HepG2 (cell line): ENCODE results near the gene MAP3K1. TPM values are rescaled to one million over a fixed set of nuclear protein-coding genes. Genes with fewer than 3 reads are reported as not detected.

Experiments
- SALL1 ChIP-seq: sonication (generic); formaldehyde crosslinking; IDR thresholded peaks from 2 replicates; pipeline ENCODE4 v1.8.0; 2022; ENCODE audit warnings: mild to moderate bottlenecking, missing genetic modification reagents
- SP1 ChIP-seq, 2 experiments: fragments of 450-650 bp in 1 of 2; sonication (generic) in 1 of 2; formaldehyde crosslinking in 1 of 2; IDR thresholded peaks; 2 replicates each; pipeline versions ENCODE4 v1.4.0 to v1.6.1; 2016 to 2020; ENCODE audit warnings: missing genetic modification reagents in 1 of 2
- THAP11 ChIP-seq: IDR thresholded peaks from 2 replicates; pipeline ENCODE4 v1.6.1; 2016; ENCODE audit warnings: missing biosample characterization, missing genetic modification reagents
- TRAFD1 ChIP-seq: sonication (generic); formaldehyde crosslinking; IDR thresholded peaks from 2 replicates; pipeline ENCODE4 v1.5.1; 2020; ENCODE audit warnings: missing genetic modification reagents, mild to moderate bottlenecking, borderline replicate concordance
- ZBTB1 ChIP-seq: sonication (generic); formaldehyde crosslinking; IDR thresholded peaks from 2 replicates; pipeline ENCODE4 v1.4.0; 2020; ENCODE audit warnings: missing genetic modification reagents, borderline replicate concordance
- ZFP91 ChIP-seq: sonication (generic); formaldehyde crosslinking; IDR thresholded peaks from 2 replicates; pipeline ENCODE4 v1.9.0; 2022; ENCODE audit warnings: missing genetic modification reagents, mild to moderate bottlenecking, borderline replicate concordance
- ZIK1 ChIP-seq: sonication (generic); formaldehyde crosslinking; IDR thresholded peaks from 2 replicates; pipeline ENCODE4 v1.5.0; 2020; ENCODE audit warnings: mild to moderate bottlenecking, low read depth, missing genetic modification reagents, borderline replicate concordance
- ZNF530 ChIP-seq: sonication (generic); formaldehyde crosslinking; IDR thresholded peaks from 2 replicates; pipeline ENCODE4 v1.5.0; 2020; ENCODE audit warnings: low read depth, mild to moderate bottlenecking, missing genetic modification reagents
- ZNF746 ChIP-seq: sonication (generic); formaldehyde crosslinking; IDR thresholded peaks from 2 replicates; pipeline ENCODE4 v1.8.0; 2022; ENCODE audit warnings: mild to moderate bottlenecking, missing genetic modification reagents
- ZNF749 ChIP-seq: sonication (generic); formaldehyde crosslinking; IDR thresholded peaks from 2 replicates; pipeline ENCODE4 v1.8.0; 2022; ENCODE audit warnings: mild to moderate bottlenecking, missing genetic modification reagents, moderate library complexity, borderline replicate concordance
- ZNF788 ChIP-seq: sonication (generic); formaldehyde crosslinking; IDR thresholded peaks from 2 replicates; pipeline ENCODE4 v1.5.0; 2020; ENCODE audit warnings: mild to moderate bottlenecking, missing genetic modification reagents, borderline replicate concordance
- ZNF850 ChIP-seq: sonication (generic); formaldehyde crosslinking; conservative IDR thresholded peaks from 2 replicates; pipeline ENCODE4 v1.9.0; 2021; ENCODE audit warnings: mild to moderate bottlenecking, missing genetic modification reagents
- polyA plus RNA-seq, 8 experiments: library from polyadenylated mRNA; depleted of rRNA in 3 of 8; stranded (reverse) in 7 of 8; unstranded in 1 of 8; fragments of >200 nt; fragmentation: Illumina TruSeq in 4 of 8; extraction: Trizol in 4 of 8; gene quantifications; 2 replicates each; pipeline versions ENCODE4 v1.2.1 to v1.2.3, GENCODE V29; 2011 to 2016; ENCODE audit warnings: low read depth in 4 of 8, missing spikeins in 1 of 8, mixed read lengths in 1 of 8; ENCODE audit not compliant: insufficient read depth in 1 of 8
- total RNA-seq, 5 experiments: library from RNA; depleted of rRNA; stranded (reverse); fragments of >200 nt; fragmentation: Illumina TruSeq; extraction: Trizol; gene quantifications; 2 replicates each; pipeline ENCODE4 v1.2.3, GENCODE V29; 2016; ENCODE audit warnings: low read depth in 1 of 5
- TF ChIP-seq, protein P1 (sequence below): sonication (generic); formaldehyde crosslinking; IDR thresholded peaks from 2 replicates; pipeline ENCODE4 v1.4.0; 2020; ENCODE audit warnings: missing genetic modification reagents
- TF ChIP-seq, protein P2 (sequence below): IDR thresholded peaks from 2 replicates; pipeline ENCODE4 v1.6.1; 2018; ENCODE audit warnings: missing genetic modification reagents
- TF ChIP-seq, protein P3 (sequence below): sonication (generic); formaldehyde crosslinking; IDR thresholded peaks from 2 replicates; pipeline ENCODE4 v1.5.1; 2020; ENCODE audit warnings: missing genetic modification reagents, mild to moderate bottlenecking, borderline replicate concordance

MAP3K1 gene
- total and polyA plus RNA-seq, 2 of the 13 experiments (the other 11 are each of a cell fraction or from before 2014, with no cell fraction given), result 16.4 to 30.3 TPM

DNA sequence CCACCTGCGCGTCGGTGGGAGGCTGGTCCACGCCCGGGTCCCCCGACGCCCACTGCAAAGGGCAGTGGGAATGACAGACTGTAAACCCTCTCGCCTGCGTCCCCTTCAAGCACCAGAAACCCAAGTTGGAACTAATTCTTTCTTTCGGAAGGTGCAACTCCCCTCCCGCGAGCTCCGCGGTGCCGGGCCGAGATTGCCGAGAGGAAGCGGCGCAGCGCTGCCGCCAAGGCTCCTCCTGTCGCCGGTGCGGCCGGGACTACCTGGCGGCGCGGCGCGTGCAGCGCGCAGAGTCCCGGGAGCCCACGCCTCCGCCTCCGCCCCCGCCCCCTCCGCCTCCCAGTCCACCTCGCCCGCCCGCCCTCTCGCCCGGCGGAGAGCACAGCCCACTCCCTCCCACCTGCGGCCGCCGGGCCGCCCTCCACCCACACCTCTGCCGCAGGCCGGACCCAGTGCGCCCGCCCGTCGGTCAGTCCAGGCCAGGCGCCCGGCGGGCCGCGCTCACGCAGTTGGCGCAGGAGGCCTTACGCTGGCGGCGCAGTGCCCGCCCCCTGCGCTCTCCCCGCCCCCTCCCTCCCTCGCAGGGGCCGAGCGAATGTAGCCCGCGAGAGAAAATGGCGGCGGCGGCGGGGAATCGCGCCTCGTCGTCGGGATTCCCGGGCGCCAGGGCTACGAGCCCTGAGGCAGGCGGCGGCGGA lies at the start of gene MAP3K1 (continued):
- TF ChIP-seq, protein P1, sequence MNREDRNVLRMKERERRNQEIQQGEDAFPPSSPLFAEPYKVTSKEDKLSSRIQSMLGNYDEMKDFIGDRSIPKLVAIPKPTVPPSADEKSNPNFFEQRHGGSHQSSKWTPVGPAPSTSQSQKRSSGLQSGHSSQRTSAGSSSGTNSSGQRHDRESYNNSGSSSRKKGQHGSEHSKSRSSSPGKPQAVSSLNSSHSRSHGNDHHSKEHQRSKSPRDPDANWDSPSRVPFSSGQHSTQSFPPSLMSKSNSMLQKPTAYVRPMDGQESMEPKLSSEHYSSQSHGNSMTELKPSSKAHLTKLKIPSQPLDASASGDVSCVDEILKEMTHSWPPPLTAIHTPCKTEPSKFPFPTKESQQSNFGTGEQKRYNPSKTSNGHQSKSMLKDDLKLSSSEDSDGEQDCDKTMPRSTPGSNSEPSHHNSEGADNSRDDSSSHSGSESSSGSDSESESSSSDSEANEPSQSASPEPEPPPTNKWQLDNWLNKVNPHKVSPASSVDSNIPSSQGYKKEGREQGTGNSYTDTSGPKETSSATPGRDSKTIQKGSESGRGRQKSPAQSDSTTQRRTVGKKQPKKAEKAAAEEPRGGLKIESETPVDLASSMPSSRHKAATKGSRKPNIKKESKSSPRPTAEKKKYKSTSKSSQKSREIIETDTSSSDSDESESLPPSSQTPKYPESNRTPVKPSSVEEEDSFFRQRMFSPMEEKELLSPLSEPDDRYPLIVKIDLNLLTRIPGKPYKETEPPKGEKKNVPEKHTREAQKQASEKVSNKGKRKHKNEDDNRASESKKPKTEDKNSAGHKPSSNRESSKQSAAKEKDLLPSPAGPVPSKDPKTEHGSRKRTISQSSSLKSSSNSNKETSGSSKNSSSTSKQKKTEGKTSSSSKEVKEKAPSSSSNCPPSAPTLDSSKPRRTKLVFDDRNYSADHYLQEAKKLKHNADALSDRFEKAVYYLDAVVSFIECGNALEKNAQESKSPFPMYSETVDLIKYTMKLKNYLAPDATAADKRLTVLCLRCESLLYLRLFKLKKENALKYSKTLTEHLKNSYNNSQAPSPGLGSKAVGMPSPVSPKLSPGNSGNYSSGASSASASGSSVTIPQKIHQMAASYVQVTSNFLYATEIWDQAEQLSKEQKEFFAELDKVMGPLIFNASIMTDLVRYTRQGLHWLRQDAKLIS (CRISPR knock-in tag), result no peak
- peak; percentile 76; the same call in 1 of the 2 replicates for TF ChIP-seq ZNF746 (CRISPR knock-in tag)
- TF ChIP-seq ZIK1 (CRISPR knock-in tag), result no peak; the same call in 1 of the 2 replicates
- TF ChIP-seq ZNF850 (CRISPR knock-in tag), result no peak
- no peak for TF ChIP-seq ZNF530 (CRISPR knock-in tag)
- TF ChIP-seq ZNF788 (CRISPR knock-in tag), result 0 out of 2 replicates have a peak, but pooled peaks have one; percentile 33
- TF ChIP-seq ZFP91 (CRISPR knock-in tag), result peak; percentile 41; the same call in 1 of the 2 replicates
- TF ChIP-seq, protein P2, sequence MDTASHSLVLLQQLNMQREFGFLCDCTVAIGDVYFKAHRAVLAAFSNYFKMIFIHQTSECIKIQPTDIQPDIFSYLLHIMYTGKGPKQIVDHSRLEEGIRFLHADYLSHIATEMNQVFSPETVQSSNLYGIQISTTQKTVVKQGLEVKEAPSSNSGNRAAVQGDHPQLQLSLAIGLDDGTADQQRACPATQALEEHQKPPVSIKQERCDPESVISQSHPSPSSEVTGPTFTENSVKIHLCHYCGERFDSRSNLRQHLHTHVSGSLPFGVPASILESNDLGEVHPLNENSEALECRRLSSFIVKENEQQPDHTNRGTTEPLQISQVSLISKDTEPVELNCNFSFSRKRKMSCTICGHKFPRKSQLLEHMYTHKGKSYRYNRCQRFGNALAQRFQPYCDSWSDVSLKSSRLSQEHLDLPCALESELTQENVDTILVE (CRISPR knock-in tag), result peak; percentile 63
- no peak for TF ChIP-seq ZBTB1
- no peak for TF ChIP-seq TRAFD1
- TF ChIP-seq, protein P3, sequence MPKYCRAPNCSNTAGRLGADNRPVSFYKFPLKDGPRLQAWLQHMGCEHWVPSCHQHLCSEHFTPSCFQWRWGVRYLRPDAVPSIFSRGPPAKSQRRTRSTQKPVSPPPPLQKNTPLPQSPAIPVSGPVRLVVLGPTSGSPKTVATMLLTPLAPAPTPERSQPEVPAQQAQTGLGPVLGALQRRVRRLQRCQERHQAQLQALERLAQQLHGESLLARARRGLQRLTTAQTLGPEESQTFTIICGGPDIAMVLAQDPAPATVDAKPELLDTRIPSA (CRISPR knock-in tag), result no peak
- peak; percentile 39; the same call in 1 of the 2 replicates for TF ChIP-seq THAP11 (CRISPR knock-in tag)
- TF ChIP-seq SALL1, result peak; percentile 43
- no peak for TF ChIP-seq SP1 (IDR thresholded peaks at IDR 0.05)
- peak; percentile 51; the same call in 1 of the 2 replicates for TF ChIP-seq SP1 (CRISPR knock-in tag; IDR thresholded peaks at IDR 0.05)
- no peak for TF ChIP-seq ZNF749 (CRISPR knock-in tag)
